GM21447 (cell line): ENCODE data around the gene SORCS1.

ENCODE experiments used
- ATAC-seq: cut with Tn5 transposase; IDR thresholded peaks from one replicate; pipeline ENCODE4 v1.9.1; 2021; ENCODE audit not compliant: unreplicated experiment

The SORCS1 gene

GRCh38 chr10:106694696-106695095 is 469.8 kb downstream of the SORCS1 start:
- ATAC-seq: no peak

DNA sequence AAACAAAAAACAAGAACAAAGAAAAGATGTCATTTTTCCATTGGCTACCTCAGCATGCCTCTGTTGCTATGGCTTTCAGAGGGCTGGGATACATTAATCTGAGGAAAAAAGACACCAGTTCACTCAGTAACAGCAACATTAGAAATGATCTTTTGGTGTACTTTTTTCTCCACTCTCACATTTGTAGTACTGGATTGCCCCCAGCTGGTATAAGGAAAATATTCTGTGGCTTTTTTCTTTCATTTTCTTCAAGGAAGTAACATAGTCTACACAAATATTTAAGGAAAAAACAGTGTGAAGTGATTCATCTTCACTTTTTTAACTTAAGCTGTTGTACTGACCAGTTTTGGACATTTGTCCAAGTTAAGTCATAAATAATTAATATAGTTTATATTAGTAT is 482.3 kb downstream of the SORCS1 start:
- ATAC-seq: no peak

- ATAC-seq: no peak
Observed at GRCh38 chr10:106680061-106680460, 484.4 kb downstream of the SORCS1 start.

- no peak for ATAC-seq
Observed at GRCh38 chr10:106679314-106679713, 485.2 kb downstream of the SORCS1 start.

GRCh38 chr10:106672517-106673175 is 491.9 kb downstream of the SORCS1 start:
- ATAC-seq: no peak

GRCh38 chr10:106661767-106662140 is 502.8 kb downstream of the SORCS1 start:
- no peak for ATAC-seq

DNA sequence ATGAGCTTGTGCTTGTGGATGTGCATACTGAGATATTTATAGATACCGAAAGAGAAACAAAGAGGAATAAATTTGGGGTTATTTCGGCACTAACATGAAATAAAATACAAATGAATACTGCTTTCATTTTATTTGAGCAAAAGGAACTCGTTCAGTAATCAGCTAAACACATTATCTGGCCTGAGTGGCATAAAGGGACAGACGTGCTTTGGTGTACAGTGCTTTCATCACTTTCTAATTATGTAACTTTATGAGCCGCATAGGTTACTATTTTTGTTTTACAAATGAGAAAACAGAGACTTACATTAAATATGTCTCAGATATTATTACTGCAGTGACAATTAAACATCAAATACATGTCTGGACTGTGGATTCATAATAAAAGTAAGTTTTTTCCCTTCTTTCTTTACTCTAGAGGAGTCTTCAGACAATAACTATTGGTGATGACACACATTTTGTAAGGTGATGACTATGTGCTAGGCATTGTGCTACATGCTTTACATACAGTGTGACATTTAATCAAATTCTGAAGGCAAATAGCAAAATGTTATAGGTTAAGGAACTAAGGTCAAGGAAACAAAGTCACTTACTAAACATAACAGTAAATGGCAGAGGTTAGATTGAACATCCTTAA is 503.3 kb downstream of the SORCS1 start:
- no peak for ATAC-seq

- no peak for ATAC-seq
Observed at GRCh38 chr10:106660550-106660949, 504.0 kb downstream of the SORCS1 start.

DNA sequence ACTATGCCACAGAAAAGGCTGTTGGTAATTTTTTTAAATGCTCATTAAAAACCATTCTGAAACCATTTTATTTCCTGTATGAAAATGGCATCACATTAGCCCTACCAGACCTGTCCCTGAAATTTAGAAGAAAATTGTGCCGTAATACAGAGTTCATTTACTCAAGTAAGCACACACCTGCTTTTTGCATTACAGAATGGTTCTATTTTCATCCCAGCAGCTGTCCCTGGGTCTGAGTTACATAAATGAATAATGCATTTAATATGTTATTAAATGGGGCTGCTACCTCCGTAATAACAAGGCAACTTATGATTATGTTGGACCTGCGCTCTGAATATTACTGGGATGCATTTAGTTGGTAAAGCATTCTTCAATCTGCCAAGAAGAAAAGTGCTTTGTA is 508.9 kb downstream of the SORCS1 start:
- no peak for ATAC-seq

DNA sequence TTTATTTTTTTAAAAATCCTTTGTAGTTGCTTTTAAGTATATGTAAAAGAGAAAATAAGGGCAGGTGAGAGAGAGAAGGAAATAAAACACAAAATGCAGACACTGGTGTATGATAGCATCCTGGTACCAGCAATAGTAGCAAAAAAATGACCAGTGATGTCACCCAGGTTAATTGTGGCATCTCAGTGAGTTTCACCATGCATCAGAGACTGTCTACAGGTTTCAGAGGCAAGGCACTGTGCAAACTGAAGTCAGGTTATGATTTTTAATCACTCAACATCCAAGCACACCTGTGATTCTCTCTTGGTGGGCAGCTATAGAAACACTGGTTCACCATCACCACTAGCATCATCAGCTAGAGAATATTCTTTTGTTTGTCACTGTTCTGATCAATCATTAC is 509.3 kb downstream of the SORCS1 start:
- ATAC-seq: no peak

DNA sequence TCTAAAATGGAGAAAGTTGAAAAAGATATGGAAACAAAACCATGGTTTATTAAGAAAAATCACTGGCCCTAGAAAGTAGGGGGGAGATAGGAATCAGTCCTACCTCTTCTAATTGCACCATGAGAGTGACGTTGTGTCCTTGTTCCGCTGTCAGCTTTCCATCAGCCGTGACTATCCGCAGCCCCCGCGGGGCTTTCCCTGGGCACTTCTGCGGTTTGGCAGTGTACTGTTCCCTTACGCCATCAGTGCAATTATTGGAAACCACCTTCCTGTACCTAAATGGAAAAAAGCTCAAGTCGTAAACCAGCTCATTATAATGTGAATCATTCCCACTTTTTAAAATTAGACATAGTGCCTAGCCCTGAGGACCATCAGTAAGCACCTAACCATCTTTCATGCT is 512.2 kb downstream of the SORCS1 start:
- ATAC-seq: no peak

- no peak for ATAC-seq
Observed at GRCh38 chr10:106648534-106649481, 515.7 kb downstream of the SORCS1 start.

DNA sequence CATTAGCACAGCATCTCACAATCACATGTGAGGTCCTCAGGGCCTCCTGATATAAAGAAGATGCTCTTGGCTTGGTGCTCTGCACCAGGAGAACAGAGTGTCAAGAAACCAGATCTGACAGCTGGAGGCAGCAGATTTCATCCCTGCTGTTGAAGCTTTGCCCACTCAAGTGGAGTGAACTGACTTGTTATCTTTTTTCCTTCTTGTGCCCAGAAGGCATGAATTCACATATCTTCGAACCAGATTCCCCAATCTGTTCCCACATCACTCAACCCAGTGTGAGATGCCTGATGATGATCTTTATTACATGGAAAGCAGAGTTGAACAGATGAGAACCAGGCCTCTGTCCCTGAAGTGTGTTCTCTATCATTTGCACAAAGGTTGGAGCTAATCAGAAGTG is 521.0 kb downstream of the SORCS1 start:
- ATAC-seq: no peak

- no peak for ATAC-seq
Observed at GRCh38 chr10:106637873-106638272, 526.6 kb downstream of the SORCS1 start.

DNA sequence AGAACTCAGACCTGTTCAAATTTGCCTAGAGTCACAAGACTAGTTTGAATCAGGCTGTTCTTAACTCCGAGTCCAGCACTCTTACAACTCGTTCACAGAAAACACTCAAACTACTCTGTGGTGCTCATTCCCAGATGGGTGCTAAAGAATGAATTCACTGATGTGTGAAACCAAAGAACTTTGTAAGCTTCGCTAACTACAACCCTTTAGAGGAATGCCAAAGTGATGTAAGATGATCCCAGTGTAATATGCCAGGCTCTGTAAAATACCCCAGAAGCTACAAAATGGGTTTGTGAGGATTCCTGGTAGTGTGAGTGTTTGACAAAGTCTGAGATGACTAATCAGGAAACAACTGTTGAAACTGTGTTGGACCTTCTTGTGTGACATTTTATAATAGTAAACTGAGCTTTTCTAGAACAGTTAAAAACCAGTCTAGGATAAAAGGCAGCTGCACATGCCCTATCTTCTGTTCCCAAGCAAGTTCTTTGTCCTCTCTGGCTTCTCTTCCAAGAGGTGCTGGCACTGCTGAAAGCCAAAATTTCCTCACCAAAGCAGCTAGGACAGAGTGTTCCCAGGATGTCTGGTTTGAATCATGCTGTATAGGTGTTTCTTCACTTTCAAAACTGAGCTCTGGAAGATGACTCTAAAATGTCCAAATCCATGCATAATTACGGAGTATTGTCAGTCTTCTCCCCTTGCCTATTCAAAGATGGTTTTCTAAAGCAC is 527.6 kb downstream of the SORCS1 start:
- no peak for ATAC-seq

DNA sequence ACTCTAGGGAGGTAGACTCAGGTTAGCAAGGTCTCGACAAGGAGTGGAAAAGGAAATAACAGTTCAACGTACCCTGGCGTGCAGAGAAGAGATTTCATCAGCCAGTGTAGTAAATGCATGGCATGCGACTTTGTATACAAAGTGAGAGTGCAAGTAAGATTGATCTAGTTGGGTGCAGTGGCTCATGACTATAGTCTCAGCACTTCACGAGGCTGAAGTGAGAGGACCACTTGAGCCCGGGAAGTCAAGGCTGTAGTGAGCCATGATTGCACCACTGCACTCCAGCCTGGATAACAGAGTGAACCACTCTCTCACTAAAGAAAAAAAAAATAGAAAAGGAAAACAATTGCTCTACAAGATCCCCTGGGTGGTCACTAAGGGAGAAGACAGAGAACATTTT is 528.6 kb downstream of the SORCS1 start:
- ATAC-seq: no peak

DNA sequence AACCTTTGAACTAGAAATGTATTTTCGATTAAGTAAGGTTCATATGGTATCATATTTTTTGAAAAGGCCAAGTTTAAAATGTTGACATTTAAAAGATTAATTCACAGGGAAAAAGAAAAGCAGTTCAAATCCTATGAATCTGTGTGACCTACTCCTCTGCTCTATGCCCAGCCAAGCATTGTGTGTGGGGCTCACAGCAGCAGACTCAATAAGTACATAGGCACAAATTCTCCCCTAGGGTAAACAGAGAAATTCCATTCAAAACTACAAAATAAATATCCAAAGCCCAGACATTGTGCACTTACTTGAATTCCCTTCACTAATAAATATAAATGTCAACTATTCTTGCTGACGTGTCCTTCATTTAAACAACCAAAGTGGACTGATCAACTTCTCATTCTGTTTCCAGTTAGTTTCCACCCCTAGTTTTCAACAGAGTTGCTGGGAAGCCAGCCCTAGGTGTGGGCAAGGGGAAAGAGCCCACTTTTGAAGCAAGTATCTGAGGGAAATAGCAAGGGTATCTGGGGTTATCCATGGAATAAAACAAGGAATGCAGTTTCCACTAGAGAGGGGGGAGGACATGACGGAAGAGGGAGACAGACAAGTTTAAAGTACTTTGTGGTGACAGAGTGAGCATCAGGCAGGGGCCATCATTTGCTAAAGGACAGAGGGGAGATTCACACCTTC is 533.3 kb downstream of the SORCS1 start:
- ATAC-seq: no peak

DNA sequence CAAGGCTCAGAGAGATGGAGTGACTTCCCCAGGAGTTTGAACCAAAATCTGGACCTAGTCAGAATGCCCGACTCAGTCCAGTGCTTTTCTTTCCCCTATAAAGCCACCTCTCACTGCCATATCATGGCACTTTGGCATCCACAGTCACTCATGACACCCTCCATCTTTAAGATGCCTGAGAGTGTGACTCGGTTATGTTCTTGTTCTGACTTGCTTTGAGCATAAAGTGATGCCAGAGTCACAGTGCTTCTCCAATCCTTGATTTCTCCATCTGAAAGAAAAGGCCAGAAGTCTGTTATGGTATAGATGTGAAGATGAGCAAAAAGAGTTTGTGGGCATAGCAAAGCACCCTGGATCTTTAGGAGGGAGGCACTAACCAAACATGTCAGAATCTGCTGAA is 538.1 kb downstream of the SORCS1 start:
- no peak for ATAC-seq

DNA sequence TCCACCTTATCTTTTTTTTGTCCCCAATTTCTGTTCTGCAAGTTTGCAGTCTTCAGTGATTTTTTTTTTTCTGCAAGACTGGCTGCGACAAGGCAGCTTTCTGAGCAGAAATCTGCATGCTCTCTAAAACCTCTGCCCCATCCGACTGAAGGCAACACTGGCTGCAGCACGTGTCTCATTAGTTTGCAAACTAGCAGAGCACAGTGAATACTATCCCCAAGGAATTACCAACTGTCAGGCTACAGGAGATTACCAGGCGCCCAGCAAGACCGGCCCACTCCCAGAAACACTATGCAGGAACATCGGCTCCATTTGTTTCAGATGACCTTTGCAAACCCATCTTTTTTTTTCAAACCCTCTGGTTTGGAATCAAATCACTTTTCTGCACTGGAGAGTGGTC is 538.8 kb downstream of the SORCS1 start:
- no peak for ATAC-seq

GRCh38 chr10:106619346-106619745 is 545.2 kb downstream of the SORCS1 start:
- ATAC-seq: no peak

- no peak for ATAC-seq
Observed at GRCh38 chr10:106618646-106619045, 545.9 kb downstream of the SORCS1 start.
